Measurements from ENCODE around the gene DMAC2.
A peak's percentile ranks its signal among the peaks of the same experiment; 100 is the strongest.

Gene DMAC2

DNA sequence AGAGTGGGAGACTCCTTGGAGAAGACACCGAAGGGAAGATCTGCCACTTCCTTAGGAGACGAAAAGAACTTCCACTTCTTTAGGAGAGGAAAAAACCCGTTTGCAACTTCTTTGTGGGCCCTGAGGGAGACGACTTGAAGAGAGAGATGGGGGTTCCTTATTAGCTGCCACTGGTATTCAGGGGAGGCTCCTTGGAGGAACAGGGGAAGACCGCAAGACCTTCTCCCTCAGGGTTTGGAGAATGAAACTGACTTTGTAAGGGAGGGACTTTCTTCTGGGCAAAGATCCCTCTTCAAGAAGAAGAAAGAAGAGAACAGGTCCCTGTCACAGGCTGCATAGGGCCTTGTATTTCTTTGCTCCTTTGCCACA is 41.7 kb downstream of the DMAC2 start:
- H3K4me2 ChIP-seq (ENCODE audit: low read depth, low read length, poor library complexity, severe bottlenecking), result peak overlapping the region; percentile 98
- peak overlapping the region; percentile 95 for H3K9ac ChIP-seq (ENCODE audit: low read depth, low read length, poor library complexity, severe bottlenecking)
- H3K79me2 ChIP-seq (ENCODE audit: insufficient read depth, low read length), result peaks cover 61% of the 10 kb centered on the region
- no peaks in the 10 kb centered on the region for H3K36me3 ChIP-seq (ENCODE audit: insufficient read depth, low read length)
- no peaks in the 10 kb centered on the region for H3F3A ChIP-seq (ENCODE audit: low read depth)
- H3K9me2 ChIP-seq (replicated peaks; ENCODE audit: low read depth, low read length), result no peaks in the 10 kb centered on the region
- peak overlapping the region; percentile 80 for H2AFZ ChIP-seq (ENCODE audit: low read length)
- TF ChIP-seq, protein P1, sequence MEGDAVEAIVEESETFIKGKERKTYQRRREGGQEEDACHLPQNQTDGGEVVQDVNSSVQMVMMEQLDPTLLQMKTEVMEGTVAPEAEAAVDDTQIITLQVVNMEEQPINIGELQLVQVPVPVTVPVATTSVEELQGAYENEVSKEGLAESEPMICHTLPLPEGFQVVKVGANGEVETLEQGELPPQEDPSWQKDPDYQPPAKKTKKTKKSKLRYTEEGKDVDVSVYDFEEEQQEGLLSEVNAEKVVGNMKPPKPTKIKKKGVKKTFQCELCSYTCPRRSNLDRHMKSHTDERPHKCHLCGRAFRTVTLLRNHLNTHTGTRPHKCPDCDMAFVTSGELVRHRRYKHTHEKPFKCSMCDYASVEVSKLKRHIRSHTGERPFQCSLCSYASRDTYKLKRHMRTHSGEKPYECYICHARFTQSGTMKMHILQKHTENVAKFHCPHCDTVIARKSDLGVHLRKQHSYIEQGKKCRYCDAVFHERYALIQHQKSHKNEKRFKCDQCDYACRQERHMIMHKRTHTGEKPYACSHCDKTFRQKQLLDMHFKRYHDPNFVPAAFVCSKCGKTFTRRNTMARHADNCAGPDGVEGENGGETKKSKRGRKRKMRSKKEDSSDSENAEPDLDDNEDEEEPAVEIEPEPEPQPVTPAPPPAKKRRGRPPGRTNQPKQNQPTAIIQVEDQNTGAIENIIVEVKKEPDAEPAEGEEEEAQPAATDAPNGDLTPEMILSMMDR (conservative IDR thresholded peaks at IDR 0.05; ENCODE audit: low read length), result no peak
- TF ChIP-seq EZH2phosphoT487 (IDR thresholded peaks at IDR 0.05; ENCODE audit: borderline replicate concordance), result no peak
- peaks cover 3% of the 10 kb centered on the region for H4K20me1 ChIP-seq (ENCODE audit: insufficient read depth, low read length, poor library complexity, severe bottlenecking)
- H3K9me3 ChIP-seq (ENCODE audit: insufficient read depth, low read depth, low read length), result no peaks in the 10 kb centered on the region
- peaks cover 19% of the 10 kb centered on the region for H3K4me1 ChIP-seq (ENCODE audit: insufficient read depth, low read length, poor library complexity, severe bottlenecking)
- H3K27me3 ChIP-seq (ENCODE audit: insufficient read depth, low read length, poor library complexity, severe bottlenecking), result no peaks in the 10 kb centered on the region
- peak overlapping the region; percentile 97 for H3K4me3 ChIP-seq (ENCODE audit: low read length, poor library complexity, severe bottlenecking)

DNA sequence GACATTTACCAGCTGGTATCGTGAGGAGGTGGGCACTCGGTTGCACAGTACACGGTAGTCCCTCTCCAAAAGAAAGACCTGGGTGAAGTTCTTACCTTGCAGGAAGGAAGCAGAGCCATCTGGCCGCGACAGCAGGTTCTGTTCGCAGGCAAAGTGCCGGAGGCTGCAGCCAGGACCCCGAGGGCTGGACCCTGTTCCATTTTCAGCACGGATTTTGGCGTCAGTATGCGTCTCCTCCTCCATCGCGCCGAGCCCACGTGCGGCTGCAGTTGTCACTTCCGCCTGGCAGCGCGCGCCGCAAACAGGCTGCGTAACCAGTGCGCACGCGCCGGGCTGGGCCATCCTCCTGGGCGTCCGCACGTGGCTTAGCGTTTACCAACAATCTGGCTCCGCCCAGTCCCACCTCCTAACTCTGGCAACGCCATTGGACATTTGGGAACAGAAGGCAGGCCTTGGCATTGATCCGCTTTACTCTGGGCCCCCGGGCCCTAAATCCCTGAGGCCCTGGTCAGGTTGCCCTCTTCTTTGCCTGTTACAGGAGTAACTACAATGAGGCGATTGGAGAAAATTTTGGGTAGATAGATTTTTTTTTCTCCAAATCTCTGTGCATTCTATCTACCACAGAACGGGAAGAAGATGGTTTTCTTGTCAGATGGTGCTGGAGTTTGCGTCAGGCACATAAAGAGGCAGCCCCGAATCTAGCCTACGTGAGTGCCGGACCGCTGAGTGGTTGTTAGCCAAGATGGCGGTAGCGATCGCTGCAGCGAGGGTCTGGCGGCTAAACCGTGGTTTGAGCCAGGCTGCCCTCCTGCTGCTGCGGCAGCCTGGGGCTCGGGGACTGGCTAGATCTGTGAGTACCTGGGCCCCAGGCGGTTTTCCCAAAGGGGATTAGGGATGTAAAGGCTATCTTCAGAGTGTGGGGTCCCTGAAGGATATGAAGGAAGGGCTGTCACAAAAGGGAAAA is 42.3 kb downstream of the DMAC2 start, which contains the start of the genes BCKDHA and EXOSC5:
Gene BCKDHA, plus strand, starts transcription at position 733 of the 964 bp plus-strand sequence. Its CDS starts 10 bp downstream, at position 743.
Gene EXOSC5, minus strand, starts transcription at position 274 of the 964 bp plus-strand sequence. Its CDS starts 31 bp downstream, at position 243.
- Histone ChIP-seq H4K20me1 (ENCODE audit: insufficient read depth, low read length, poor library complexity, severe bottlenecking) (peaks cover 3% of the 10 kb centered on the region), H3K4me1 (ENCODE audit: insufficient read depth, low read length, poor library complexity, severe bottlenecking) (peaks cover 19% of the 10 kb centered on the region), H3K9ac (ENCODE audit: low read depth, low read length, poor library complexity, severe bottlenecking) (peak within 1 kb of the TSS; percentile 95), H3K79me2 (ENCODE audit: insufficient read depth, low read length) (peaks cover 61% of the 10 kb centered on the region), H3K27me3 (ENCODE audit: insufficient read depth, low read length, poor library complexity, severe bottlenecking) (no peaks in the 10 kb centered on the region), H3K4me3 (ENCODE audit: low read length, poor library complexity, severe bottlenecking) (peak within 1 kb of the TSS; percentile 97), H3K36me3 (ENCODE audit: insufficient read depth, low read length) (no peaks in the 10 kb centered on the region), H2AFZ (ENCODE audit: low read length) (peak within 1 kb of the TSS; percentile 81), H3K4me2 (ENCODE audit: low read depth, low read length, poor library complexity, severe bottlenecking) (peak within 1 kb of the TSS; percentile 98), H3K9me3 (ENCODE audit: insufficient read depth, low read depth, low read length) (no peaks in the 10 kb centered on the region), H3K9me2 (replicated peaks; ENCODE audit: low read depth, low read length) (no peaks in the 10 kb centered on the region), H3F3A (ENCODE audit: low read depth) (no peaks in the 10 kb centered on the region)
- no peak for TF ChIP-seq EZH2phosphoT487 (IDR thresholded peaks at IDR 0.05; ENCODE audit: borderline replicate concordance)
- TF ChIP-seq, protein P1 (conservative IDR thresholded peaks at IDR 0.05; ENCODE audit: low read length), result no peak

- peak overlapping the region; percentile 79 for H3K4me2 ChIP-seq (ENCODE audit: low read depth, low read length, poor library complexity, severe bottlenecking)
Measured at GRCh38 chr19:41395355-41395754, 44.4 kb downstream of the DMAC2 start.

More at GRCh38 chr19:41395355-41395754, 44.4 kb downstream of the DMAC2 start:
- Histone ChIP-seq H3K4me3 (ENCODE audit: low read length, poor library complexity, severe bottlenecking) (peak overlapping the region; percentile 92), H4K20me1 (ENCODE audit: insufficient read depth, low read length, poor library complexity, severe bottlenecking) (peaks cover 3% of the 10 kb centered on the region), H2AFZ (ENCODE audit: low read length) (no peak overlapping the region), H3K4me1 (ENCODE audit: insufficient read depth, low read length, poor library complexity, severe bottlenecking) (peaks cover 19% of the 10 kb centered on the region), H3F3A (ENCODE audit: low read depth) (no peaks in the 10 kb centered on the region), H3K9me3 (ENCODE audit: insufficient read depth, low read depth, low read length) (no peaks in the 10 kb centered on the region), H3K79me2 (ENCODE audit: insufficient read depth, low read length) (peaks cover 49% of the 10 kb centered on the region), H3K9ac (ENCODE audit: low read depth, low read length, poor library complexity, severe bottlenecking) (peak overlapping the region; percentile 79), H3K27me3 (ENCODE audit: insufficient read depth, low read length, poor library complexity, severe bottlenecking) (no peaks in the 10 kb centered on the region), H3K36me3 (ENCODE audit: insufficient read depth, low read length) (peaks cover 15% of the 10 kb centered on the region; the same call in 1 of the 2 replicates), H3K9me2 (replicated peaks; ENCODE audit: low read depth, low read length) (no peaks in the 10 kb centered on the region)
- TF ChIP-seq EZH2phosphoT487 (IDR thresholded peaks at IDR 0.05; ENCODE audit: borderline replicate concordance), result no peak
- TF ChIP-seq, protein P1 (conservative IDR thresholded peaks at IDR 0.05; ENCODE audit: low read length), result no peak

Data from Loucy (cell line).